ENCODE measurements around the gene TPST2.

- TF ChIP-seq CTCF (conservative IDR thresholded peaks at IDR 0.05 in 1 of 2, IDR thresholded peaks at IDR 0.05 in 1 of 2; ENCODE audit: extremely low read depth in 1 of 2, insufficient read depth in 1 of 2, low read depth in 1 of 2, low read length in 2 of 2): no peak
- no peak for TF ChIP-seq EZH2 (IDR thresholded peaks at IDR 0.05; ENCODE audit: borderline replicate concordance, low read length)
These were observed 62.1 kb downstream of the TPST2 start for GRCh38 chr22:26527574-26528465.

All from mammary epithelial cell (primary cell).